GM23248 (cell line): Measurements from ENCODE around the gene WBP2. TPM values are rescaled to one million over a fixed set of nuclear protein-coding genes. Genes with fewer than 3 reads are reported as not detected.
A peak's percentile ranks its signal among the peaks of the same experiment; 100 is the strongest.

Experiments
- DNase-seq: peaks from one replicate; pipeline ENCODE4 v3.0.0-alpha.2; 2015
- H2AFZ ChIP-seq: fragments of 200-600 bp; sonication (generic); 2 replicates; pipeline ENCODE4 v1.6.1; 2016; ENCODE audit warnings: antibody characterized with exemption
- H3F3A ChIP-seq: fragments of 200-600 bp; sonication (generic); 2 replicates; pipeline ENCODE4 v1.6.1; 2016; ENCODE audit warnings: mild to moderate bottlenecking, antibody characterized with exemption, mixed run types; ENCODE audit not compliant: insufficient read depth
- H3K27ac ChIP-seq: fragments of 200-600 bp; sonication (generic); 2 replicates; pipeline ENCODE4 v1.5.1; 2016; ENCODE audit warnings: mild to moderate bottlenecking
- H3K27me3 ChIP-seq: fragments of 200-600 bp; sonication (generic); replicated peaks from 2 replicates; pipeline ENCODE4 v1.6.1; 2016; ENCODE audit warnings: mild to moderate bottlenecking; ENCODE audit not compliant: insufficient read depth
- H3K36me3 ChIP-seq: fragments of 200-600 bp; sonication (generic); 2 replicates; pipeline ENCODE4 v1.6.1; 2016; ENCODE audit warnings: low read depth, mild to moderate bottlenecking
- H3K4me1 ChIP-seq: fragments of 200-600 bp; sonication (generic); 2 replicates; pipeline ENCODE4 v1.6.1; 2016; ENCODE audit warnings: mild to moderate bottlenecking; ENCODE audit not compliant: insufficient read depth
- H3K4me2 ChIP-seq: fragments of 200-600 bp; sonication (generic); one replicate; pipeline ENCODE4 v1.6.1; 2016; ENCODE audit warnings: mild to moderate bottlenecking; ENCODE audit not compliant: unreplicated experiment
- H3K4me3 ChIP-seq: fragments of 200-600 bp; sonication (generic); 2 replicates; pipeline ENCODE4 v1.5.1; 2016; ENCODE audit warnings: mild to moderate bottlenecking
- H3K79me2 ChIP-seq: fragments of 200-600 bp; sonication (generic); 2 replicates; pipeline ENCODE4 v1.6.1; 2016; ENCODE audit warnings: mild to moderate bottlenecking; ENCODE audit not compliant: insufficient read depth
- H3K9ac ChIP-seq: fragments of 200-600 bp; sonication (generic); 2 replicates; pipeline ENCODE4 v1.6.1; 2016; ENCODE audit warnings: mild to moderate bottlenecking
- H3K9me2 ChIP-seq: fragments of 200-600 bp; sonication (generic); 2 replicates; pipeline ENCODE4 v1.6.1; 2016; ENCODE audit warnings: mixed run types, mild to moderate bottlenecking, moderate library complexity; ENCODE audit not compliant: insufficient read depth
- H3K9me3 ChIP-seq: fragments of 200-600 bp; sonication (generic); one replicate; pipeline ENCODE4 v1.6.1; 2017; ENCODE audit warnings: low read depth
- H4K20me1 ChIP-seq: fragments of 200-600 bp; sonication (generic); 2 replicates; pipeline ENCODE4 v1.6.0; 2016; ENCODE audit not compliant: insufficient read depth
- EZH2 ChIP-seq: fragments of 200-600 bp; sonication (generic); IDR thresholded peaks from 2 replicates; pipeline ENCODE4 v1.6.1; 2018; ENCODE audit warnings: antibody characterized with exemption, mild to moderate bottlenecking; ENCODE audit not compliant: insufficient read depth, poor library complexity, severe bottlenecking
- EZH2phosphoT487 ChIP-seq: fragments of 200-600 bp; sonication (generic); IDR thresholded peaks from 2 replicates; pipeline ENCODE4 v1.6.1; 2018; ENCODE audit warnings: antibody characterized with exemption, moderate library complexity, mild to moderate bottlenecking, low read depth; ENCODE audit not compliant: insufficient read depth
- WGBS, 2 experiments: methylation state at CpG; one replicate each; pipeline ENCODE4 v1.1.6; 2015 to 2017; ENCODE audit warnings: low lambda C conversion rate in 2 of 2, low coverage in 1 of 2; ENCODE audit errors: missing lambda C conversion rate in 2 of 2; 5-methylcytosine and 5-hydroxymethylcytosine counted together
- in situ Hi-C: fragments of 300-500 bp; cut with MboI; formaldehyde crosslinking; loops from 2 replicates; pipeline ENCODE4 v1.15.0; 2020
- polyA plus RNA-seq: library from polyadenylated mRNA; unstranded; fragments of >200 nt; fragmentation: Nextera tagmentation; extraction: Ambion mirVana; gene quantifications from 2 replicates; pipeline ENCODE4 v1.2.1, GENCODE V29; 2016
- total RNA-seq: library from RNA; depleted of rRNA; stranded (reverse); fragments of >200 nt; shearing (Covaris generic); gene quantifications from 2 replicates; pipeline ENCODE4 v1.2.3, GENCODE V29; 2014

The WBP2 gene
- total and polyA plus RNA-seq, 2 experiments from 2014 or later: 17.4 to 59.4 TPM

DNA sequence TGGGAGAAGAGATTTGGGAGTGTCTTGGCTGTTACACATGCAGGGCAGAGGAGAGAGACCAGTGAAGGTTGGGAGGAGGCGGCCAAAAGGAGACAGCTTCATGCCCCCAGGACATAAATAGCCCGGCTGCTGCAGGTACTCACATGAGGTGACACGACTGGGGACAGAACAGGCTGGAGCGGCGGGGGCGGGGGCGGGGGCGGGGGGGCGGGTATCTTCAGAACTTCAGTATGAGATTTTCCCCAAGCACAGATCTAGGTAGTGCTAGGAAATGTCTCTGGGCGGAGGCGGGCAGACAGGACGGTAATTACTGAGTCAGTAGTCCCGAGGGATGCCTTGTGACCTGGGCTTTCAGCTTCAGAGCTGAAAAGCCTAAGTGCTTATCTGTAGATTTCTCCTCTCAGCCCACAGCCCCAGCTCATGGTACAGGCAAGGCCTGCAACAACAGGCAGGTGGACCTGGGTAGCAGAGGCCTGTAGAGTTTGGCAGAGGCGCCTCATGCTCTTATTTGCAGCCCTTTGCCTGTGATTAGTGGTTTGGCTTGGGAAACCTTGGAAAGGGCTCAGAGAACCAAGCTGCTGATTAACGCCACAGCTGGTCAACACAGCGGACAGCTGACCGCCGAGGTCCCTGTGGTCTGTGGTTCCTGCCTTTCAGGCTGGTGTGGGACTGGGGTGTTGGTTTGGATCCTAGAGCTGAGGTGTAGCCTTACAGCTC is 46.1 kb downstream of the WBP2 start:
- H3K27ac ChIP-seq: peak overlapping the region; percentile 67
- TF ChIP-seq EZH2 (no peak), EZH2phosphoT487 (no peak)
- 19 to 22% methylated on average over 12 to 17 of the region's 18 CpGs for WGBS, 2 experiments
- H4K20me1 ChIP-seq: no peaks in the 10 kb centered on the region
- no peaks in the 10 kb centered on the region for H3K27me3 ChIP-seq
- in situ Hi-C loops: no loop called here
- DNase-seq: peak; percentile 96
- peak overlapping the region; percentile 9; the same call in 1 of the 2 replicates for H3K4me3 ChIP-seq
- peak overlapping the region; percentile 50 for H3K9ac ChIP-seq
- no peaks in the 10 kb centered on the region for H3K9me3 ChIP-seq
- no peaks in the 10 kb centered on the region for H3K9me2 ChIP-seq
- H3K4me1 ChIP-seq: peaks cover 19% of the 10 kb centered on the region
- peak overlapping the region; percentile 49; the same call in 1 of the 2 replicates for H2AFZ ChIP-seq
- H3F3A ChIP-seq: peaks cover 24% of the 10 kb centered on the region
- H3K4me2 ChIP-seq: peak overlapping the region; percentile 74
- peaks cover 28% of the 10 kb centered on the region for H3K79me2 ChIP-seq
- H3K36me3 ChIP-seq: peaks cover 10% of the 10 kb centered on the region; the same call in 1 of the 2 replicates

DNA sequence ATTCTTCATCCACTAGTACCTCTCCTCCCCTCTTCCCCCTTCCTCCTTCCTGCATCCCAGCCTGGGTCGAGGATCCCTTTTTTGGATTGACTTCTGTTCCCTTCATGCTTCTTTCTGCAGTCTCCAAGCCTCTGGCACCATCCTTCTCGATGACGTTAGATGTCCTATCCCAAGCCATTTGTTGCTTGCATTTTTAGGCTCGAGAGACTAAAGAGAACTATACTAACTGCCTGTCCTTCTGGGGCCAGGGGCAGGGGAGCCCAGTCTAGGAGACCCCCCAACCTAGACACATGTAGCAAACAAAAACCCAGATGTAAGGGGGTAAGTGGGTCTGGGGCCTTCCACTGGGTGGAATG is 46.6 kb downstream of the WBP2 start:
- Histone ChIP-seq H3K4me3 (0 out of 2 replicates have a peak overlapping the region, but pooled peaks have one; percentile 9), H3K9me2 (no peaks in the 10 kb centered on the region), H3K36me3 (peaks cover 10% of the 10 kb centered on the region; the same call in 1 of the 2 replicates), H3K27me3 (no peaks in the 10 kb centered on the region), H3K9me3 (no peaks in the 10 kb centered on the region), H4K20me1 (no peaks in the 10 kb centered on the region), H3F3A (peaks cover 24% of the 10 kb centered on the region), H2AFZ (peak overlapping the region; percentile 49; the same call in 1 of the 2 replicates), H3K4me2 (peak overlapping the region; percentile 51), H3K27ac (peak overlapping the region; percentile 58), H3K79me2 (peaks cover 34% of the 10 kb centered on the region), H3K9ac (peak overlapping the region; percentile 50; the same call in 1 of the 2 replicates), H3K4me1 (peaks cover 19% of the 10 kb centered on the region)
- in situ Hi-C loops: no loop called here
- WGBS, 2 experiments: 11 to 31% methylated on average over 4 of the region's 4 CpGs
- no peak for DNase-seq
- TF ChIP-seq EZH2phosphoT487 (no peak), EZH2 (no peak)

DNA sequence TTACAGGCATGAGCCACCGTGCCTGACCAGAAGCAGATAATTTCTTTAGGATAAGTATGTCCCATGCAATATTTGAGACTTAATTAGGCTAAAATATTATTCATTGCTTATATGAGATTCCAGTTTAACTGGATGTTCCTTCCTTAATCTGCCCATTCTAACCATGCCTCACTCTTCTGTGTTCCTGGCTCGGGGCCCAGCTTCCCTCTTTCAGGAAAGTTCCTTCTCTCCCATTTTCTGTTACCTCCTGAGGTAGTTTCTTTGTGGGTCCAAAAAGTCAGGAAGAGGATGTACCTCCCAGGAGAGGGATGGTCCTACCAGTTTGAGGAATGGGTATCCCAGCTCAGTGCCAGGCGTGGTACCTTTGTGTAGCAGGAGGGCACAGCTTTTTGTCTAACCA is 47.3 kb downstream of the WBP2 start:
- WGBS, 2 experiments: 87 to 95% methylated on average over 3 of the region's 3 CpGs
- TF ChIP-seq EZH2phosphoT487 (no peak), EZH2 (no peak)
- Histone ChIP-seq H3K27ac (no peak overlapping the region), H3K36me3 (peaks cover 10% of the 10 kb centered on the region; the same call in 1 of the 2 replicates), H3K9me3 (no peaks in the 10 kb centered on the region), H2AFZ (no peak overlapping the region), H3K9me2 (no peaks in the 10 kb centered on the region), H3K9ac (no peak overlapping the region), H3K4me1 (peaks cover 19% of the 10 kb centered on the region), H3K79me2 (peaks cover 38% of the 10 kb centered on the region), H3K4me3 (no peak overlapping the region), H3K4me2 (no peak overlapping the region), H3F3A (peaks cover 24% of the 10 kb centered on the region), H3K27me3 (no peaks in the 10 kb centered on the region), H4K20me1 (no peaks in the 10 kb centered on the region)
- no peak for DNase-seq
- in situ Hi-C loops: no loop called here

DNA sequence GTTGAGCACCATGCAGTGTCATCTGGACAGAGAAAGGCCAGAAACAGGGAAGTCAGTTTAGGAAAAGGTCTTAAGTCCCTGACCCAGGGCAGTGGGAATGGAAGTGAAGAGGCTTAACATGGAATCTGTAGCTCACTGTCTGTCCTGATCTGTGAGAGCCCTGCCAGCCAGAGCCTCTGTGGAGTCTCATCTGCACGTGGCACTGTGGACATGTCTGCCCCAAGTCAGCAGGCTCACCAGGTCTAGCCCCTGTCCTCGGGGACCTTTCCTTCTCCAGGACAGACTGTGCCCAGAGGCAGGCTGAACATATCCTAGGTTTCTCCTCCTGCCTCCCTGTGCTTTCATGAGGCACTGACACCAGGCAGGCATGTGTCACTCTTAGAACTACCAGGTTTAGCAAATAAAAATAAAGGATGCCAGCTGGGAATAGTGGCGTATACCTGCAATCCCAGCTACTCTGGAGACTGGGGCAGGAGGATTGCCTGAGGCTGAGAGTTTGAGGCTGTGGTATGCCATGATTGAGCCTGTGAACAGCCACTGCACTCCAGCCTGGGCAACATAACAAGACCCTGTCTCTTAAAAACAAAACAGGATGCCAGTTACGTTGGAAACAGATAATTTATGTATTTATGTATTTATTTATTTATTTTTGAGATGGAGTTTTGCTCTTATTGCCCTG is 48.2 kb downstream of the WBP2 start:
- Histone ChIP-seq H3K9ac (no peak overlapping the region), H3K9me2 (no peaks in the 10 kb centered on the region), H3K4me3 (no peak overlapping the region), H3F3A (peaks cover 24% of the 10 kb centered on the region), H2AFZ (no peak overlapping the region), H3K27me3 (no peaks in the 10 kb centered on the region), H4K20me1 (no peaks in the 10 kb centered on the region), H3K9me3 (no peaks in the 10 kb centered on the region), H3K36me3 (peaks cover 10% of the 10 kb centered on the region; the same call in 1 of the 2 replicates), H3K27ac (no peak overlapping the region), H3K79me2 (peaks cover 42% of the 10 kb centered on the region), H3K4me1 (peaks cover 19% of the 10 kb centered on the region), H3K4me2 (no peak overlapping the region)
- no peak for TF ChIP-seq EZH2
- TF ChIP-seq EZH2phosphoT487: no peak
- in situ Hi-C loops: no loop called here
- no peak for DNase-seq
- 79 to 86% methylated on average over 4 of the region's 4 CpGs for WGBS, 2 experiments
